IMR-90 (cell line): ENCODE data around the gene EGLN3. TPM values are rescaled to one million over a fixed set of nuclear protein-coding genes. Genes with fewer than 3 reads are reported as not detected.

Source experiments
- ATAC-seq: fragments of 200-7000 bp; cut with Tn5 transposase; 2 replicates; pipeline ENCODE4 v1.9.1; 2020; ENCODE audit warnings: low read depth, mild to moderate bottlenecking, moderate library complexity
- BruUV-seq: library from RNA; stranded (reverse); fragments of 400-500 nt; replicated peaks from 2 replicates; lab custom pipeline; 2021; lab: Mats Ljungman, UMichigan
- CTCF ChIA-PET: fragments of 300-600 bp; formaldehyde crosslinking; extraction: SDS; loops from one replicate; lab custom pipeline; 2021; ENCODE audit warnings: antibody characterized with exemption; lab: Yijun Ruan, JAX
- POLR2A ChIA-PET: fragments of 300-600 bp; sonication (Branson Sonifier 250); formaldehyde crosslinking; loops from one replicate; lab custom pipeline; 2022; ENCODE audit warnings: antibody characterized with exemption; ENCODE audit not compliant: unreplicated experiment; lab: Charles Lee
- DNase-seq: peaks from one replicate; pipeline ENCODE4 v3.0.0; 2013
- H2AFZ ChIP-seq: replicated peaks from 2 replicates; pipeline ENCODE3; 2013; ENCODE audit warnings: low read length, mild to moderate bottlenecking; ENCODE audit not compliant: poor library complexity
- H2AK5ac ChIP-seq: 2 replicates; pipeline ENCODE4 v1.6.1; 2013; ENCODE audit warnings: low read depth, low read length, inconsistent platforms
- H2AK9ac ChIP-seq: replicated peaks from 2 replicates; pipeline ENCODE3; 2013; ENCODE audit warnings: mild to moderate bottlenecking, low read depth, low read length, moderate library complexity; ENCODE audit not compliant: poor library complexity
- H2BK120ac ChIP-seq: 2 replicates; pipeline ENCODE4 v1.6.1; 2013; ENCODE audit warnings: low read depth, low read length, inconsistent platforms
- H2BK15ac ChIP-seq: 3 replicates; pipeline ENCODE4 v1.6.1; 2013; ENCODE audit warnings: low read depth, low read length, inconsistent platforms
- H2BK20ac ChIP-seq: 2 replicates; pipeline ENCODE4 v1.6.1; 2013; ENCODE audit warnings: low read depth, mild to moderate bottlenecking, inconsistent platforms, low read length, moderate library complexity
- H2BK5ac ChIP-seq: 2 replicates; pipeline ENCODE4 v1.6.1; 2013; ENCODE audit warnings: mild to moderate bottlenecking, low read depth, low read length, inconsistent platforms; ENCODE audit not compliant: poor library complexity, severe bottlenecking
- H3K14ac ChIP-seq: replicated peaks from 2 replicates; pipeline ENCODE4 v1.6.1; 2013; ENCODE audit warnings: low read depth, low read length, inconsistent platforms
- H3K18ac ChIP-seq: 2 replicates; pipeline ENCODE4 v1.6.1; 2013; ENCODE audit warnings: low read depth, low read length, control low read depth
- H3K23ac ChIP-seq: 2 replicates; pipeline ENCODE4 v1.6.1; 2013; ENCODE audit warnings: low read depth, low read length, inconsistent platforms
- H3K27ac ChIP-seq: 2 replicates; pipeline ENCODE4 v1.5.1; 2013; ENCODE audit warnings: mild to moderate bottlenecking, control low read depth, low read length; ENCODE audit not compliant: insufficient read depth
- H3K27me3 ChIP-seq: 2 replicates; pipeline ENCODE4 v1.6.1; 2013; ENCODE audit warnings: low read length; ENCODE audit not compliant: control insufficient read depth, insufficient read depth
- H3K36me3 ChIP-seq: 2 replicates; pipeline ENCODE4 v1.6.1; 2013; ENCODE audit warnings: low read length, mixed read lengths; ENCODE audit not compliant: control insufficient read depth, insufficient read depth
- H3K4ac ChIP-seq: 2 replicates; pipeline ENCODE4 v1.6.1; 2013; ENCODE audit warnings: low read depth, low read length, inconsistent platforms
- H3K4me1 ChIP-seq: 2 replicates; pipeline ENCODE4 v1.6.1; 2013; ENCODE audit warnings: low read length, mixed read lengths; ENCODE audit not compliant: control insufficient read depth, insufficient read depth
- H3K4me2 ChIP-seq: 2 replicates; pipeline ENCODE4 v1.6.1; 2013; ENCODE audit warnings: low read depth, mild to moderate bottlenecking, control low read depth, low read length, moderate library complexity
- H3K4me3 ChIP-seq: 2 replicates; pipeline ENCODE4 v1.5.1; 2013; ENCODE audit warnings: low read depth, mild to moderate bottlenecking, control low read depth, low read length, moderate library complexity; ENCODE audit not compliant: insufficient read depth
- H3K56ac ChIP-seq: 2 replicates; pipeline ENCODE4 v1.6.1; 2013; ENCODE audit warnings: low read length, inconsistent platforms; ENCODE audit not compliant: insufficient read depth; ENCODE audit errors: extremely low read depth
- H3K79me1 ChIP-seq, 2 experiments: 2 replicates each; pipeline ENCODE4 v1.6.1; 2013; ENCODE audit warnings: low read length in 2 of 2, inconsistent platforms in 1 of 2, low read depth in 1 of 2
- H3K9ac ChIP-seq: 2 replicates; pipeline ENCODE4 v1.6.1; 2013; ENCODE audit warnings: low read depth, low read length, control low read depth
- H3K9me1 ChIP-seq: 2 replicates; pipeline ENCODE4 v1.6.1; 2013; ENCODE audit warnings: low read length, inconsistent platforms; ENCODE audit not compliant: insufficient read depth
- H3K9me3 ChIP-seq: 2 replicates; pipeline ENCODE4 v1.6.1; 2013; ENCODE audit warnings: low read length; ENCODE audit not compliant: control insufficient read depth, insufficient read depth
- H4K20me1 ChIP-seq: 2 replicates; pipeline ENCODE4 v1.6.1; 2013; ENCODE audit warnings: low read length, inconsistent platforms; ENCODE audit not compliant: insufficient read depth
- H4K5ac ChIP-seq: 2 replicates; pipeline ENCODE4 v1.6.1; 2013; ENCODE audit warnings: mild to moderate bottlenecking, low read depth, low read length, control low read depth
- H4K8ac ChIP-seq, 2 experiments: 2 replicates each; pipeline ENCODE4 v1.6.1; 2013; ENCODE audit warnings: low read depth in 2 of 2, low read length in 2 of 2, control low read depth in 1 of 2, inconsistent platforms in 1 of 2
- H4K91ac ChIP-seq: 2 replicates; pipeline ENCODE4 v1.6.1; 2013; ENCODE audit warnings: low read depth, low read length, inconsistent platforms; ENCODE audit not compliant: insufficient read depth
- BHLHE40 ChIP-seq: fragments of 150-350 bp; IDR thresholded peaks from 2 replicates; pipeline ENCODE4 v1.6.1; 2016; ENCODE audit warnings: mild to moderate bottlenecking, low read depth, low read length
- CEBPB ChIP-seq: IDR thresholded peaks from 2 replicates; pipeline ENCODE4 v1.6.1; 2012; ENCODE audit warnings: low read depth, low read length, improper control_type of control experiment
- CHD1 ChIP-seq: IDR thresholded peaks from 2 replicates; pipeline ENCODE4 v1.6.1; 2012; ENCODE audit warnings: low read depth, low read length, improper control_type of control experiment
- FOS ChIP-seq: fragments of 150-350 bp; IDR thresholded peaks from 2 replicates; pipeline ENCODE4 v1.6.1; 2016; ENCODE audit warnings: low read depth, low read length
- MAFK ChIP-seq: IDR thresholded peaks from 2 replicates; pipeline ENCODE4 v1.6.1; 2012; ENCODE audit warnings: low read depth, low read length, improper control_type of control experiment
- MAZ ChIP-seq: IDR thresholded peaks from 2 replicates; pipeline ENCODE4 v1.6.1; 2012; ENCODE audit warnings: low read depth, mild to moderate bottlenecking, low read length, improper control_type of control experiment, moderate library complexity, borderline replicate concordance
- MXI1 ChIP-seq: IDR thresholded peaks from 2 replicates; pipeline ENCODE4 v1.6.1; 2012; ENCODE audit warnings: low read depth, mild to moderate bottlenecking, low read length, moderate library complexity, borderline replicate concordance
- NFE2L2 ChIP-seq: fragments of 150-350 bp; IDR thresholded peaks from 2 replicates; pipeline ENCODE4 v1.6.1; 2016; ENCODE audit warnings: low read depth, mild to moderate bottlenecking, low read length
- POLR2A ChIP-seq: IDR thresholded peaks from 2 replicates; pipeline ENCODE4 v1.6.1; 2012; ENCODE audit warnings: mild to moderate bottlenecking, low read depth, low read length
- RAD21 ChIP-seq: IDR thresholded peaks from 2 replicates; pipeline ENCODE4 v1.6.1; 2012; ENCODE audit warnings: low read length, improper control_type of control experiment
- RCOR1 ChIP-seq: IDR thresholded peaks from 2 replicates; pipeline ENCODE4 v1.6.1; 2012; ENCODE audit warnings: mild to moderate bottlenecking, low read length, improper control_type of control experiment; ENCODE audit not compliant: insufficient replicate concordance
- RFX5 ChIP-seq: IDR thresholded peaks from 2 replicates; pipeline ENCODE4 v1.8.0; 2012; ENCODE audit warnings: low read depth, mild to moderate bottlenecking, low read length, moderate library complexity
- SMC3 ChIP-seq: fragments of 150-350 bp; IDR thresholded peaks from 2 replicates; pipeline ENCODE4 v1.6.1; 2016; ENCODE audit warnings: low read depth, mild to moderate bottlenecking, antibody characterized with exemption, low read length, moderate library complexity
- WGBS, 2 experiments: methylation state at CpG; one replicate each; pipeline versions ENCODE4 v1.1.5 to v1.1.7; 2013; ENCODE audit warnings: missing lambda C conversion rate in 2 of 2; ENCODE audit not compliant: insufficient read length in 1 of 2; ENCODE audit errors: extremely low coverage in 2 of 2; 5-methylcytosine and 5-hydroxymethylcytosine counted together
- dilution Hi-C: fragments of 300-500 bp; cut with HindIII; formaldehyde crosslinking; loops from one replicate; pipeline ENCODE4 v1.14.3; 2018; ENCODE audit warnings: low sequenced_read_pairs; ENCODE audit not compliant: unreplicated experiment
- in situ Hi-C: fragments of 300-500 bp; cut with MboI; formaldehyde crosslinking; loops from 3 replicates; pipeline ENCODE4 v1.14.3; 2019; ENCODE audit warnings: low sequenced_read_pairs, inconsistent platforms, mixed read lengths
- intact Hi-C: fragments of 100-400 bp; cut with micrococcal nuclease; formaldehyde crosslinking; loops from 2 replicates; pipeline ENCODE4 v1.10.0; 2022
- polyA plus RNA-seq, 3 experiments: library from polyadenylated mRNA; depleted of rRNA; stranded (reverse); fragments of >200 nt; gene quantifications; 2 replicates each; pipeline ENCODE4 v1.2.3, GENCODE V29; 2012; ENCODE audit warnings: low replicate concordance in 1 of 3
- total RNA-seq: library from RNA; depleted of rRNA; stranded (reverse); fragments of >200 nt; gene quantifications from 2 replicates; pipeline ENCODE4 v1.2.3, GENCODE V29; 2012
- TF ChIP-seq, protein P1 (sequence below): fragments of 150-350 bp; IDR thresholded peaks from 2 replicates; pipeline ENCODE4 v1.6.1; 2017; ENCODE audit warnings: mild to moderate bottlenecking, antibody characterized with exemption, low read length, low read depth
- TF ChIP-seq, protein P2 (sequence below): conservative IDR thresholded peaks from 2 replicates; pipeline ENCODE4 v1.5.1; 2012; ENCODE audit warnings: mild to moderate bottlenecking, low read depth, low read length, improper control_type of control experiment
- TF ChIP-seq, protein P3 (sequence below): fragments of 150-350 bp; IDR thresholded peaks from 2 replicates; pipeline ENCODE4 v1.6.1; 2016; ENCODE audit warnings: low read depth, mild to moderate bottlenecking, low read length, moderate library complexity, borderline replicate concordance

The EGLN3 gene
- total and polyA plus RNA-seq, 2 of the 4 experiments (the other 2 are of a cell fraction), result under 0.01 to 0.03 TPM

DNA sequence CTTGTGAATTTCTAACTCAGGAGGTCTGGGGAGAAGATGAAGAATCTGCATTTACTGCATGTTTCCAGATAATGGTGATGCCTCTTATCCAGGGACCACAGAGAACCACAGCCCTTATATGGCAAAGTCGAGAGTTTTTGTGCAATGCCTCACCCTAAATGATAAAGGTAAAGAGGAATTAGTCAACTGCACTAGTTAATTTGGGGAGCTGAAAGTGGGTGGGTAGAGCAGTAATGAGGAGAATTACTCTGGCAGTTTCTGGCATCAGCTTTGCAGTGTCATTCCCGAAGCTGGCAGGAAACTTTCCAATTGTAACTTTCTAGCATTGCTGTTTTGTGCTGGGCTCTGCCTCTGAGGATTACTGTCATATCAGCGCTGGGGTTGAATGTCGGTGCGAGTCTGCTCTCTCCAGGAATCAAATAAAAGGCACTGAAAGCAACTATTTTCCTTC is 10.3 kb downstream of the EGLN3 start:
- DNase-seq, result no peak
- no peak overlapping the region for H3K14ac ChIP-seq
- H2AFZ ChIP-seq, result no peak overlapping the region
- H3K9me1 ChIP-seq, result no peaks in the 10 kb centered on the region
- no peak overlapping the region for H2BK120ac ChIP-seq
- no peak overlapping the region for H4K5ac ChIP-seq
- intact Hi-C loops, result no loop called here
- dilution Hi-C loops, result no loop called here
- H3K23ac ChIP-seq, result no peak overlapping the region
- H3K79me1 ChIP-seq, result no peaks in the 10 kb centered on the region
- H3K4me1 ChIP-seq, result peaks cover 2% of the 10 kb centered on the region; the same call in 1 of the 2 replicates
- no peak overlapping the region for H3K4me2 ChIP-seq
- no peak for ATAC-seq
- H3K36me3 ChIP-seq, result no peaks in the 10 kb centered on the region
- in situ Hi-C loops, result no loop called here
- H2AK5ac ChIP-seq, result no peak overlapping the region
- H2AK9ac ChIP-seq, result no peak overlapping the region
- no peaks in the 10 kb centered on the region for H3K9me3 ChIP-seq
- no CpG with 5 or more reads among the region's 5 CpGs for WGBS, 2 experiments
- H2BK20ac ChIP-seq, result no peak overlapping the region
- no peak overlapping the region for H3K56ac ChIP-seq
- H2BK15ac ChIP-seq, result no peak overlapping the region
- no peak overlapping the region for H3K18ac ChIP-seq
- no TSS peak for BruUV-seq
- H4K20me1 ChIP-seq, result no peaks in the 10 kb centered on the region
- no peak overlapping the region for H3K4me3 ChIP-seq
- H3K9ac ChIP-seq, result no peak overlapping the region
- H4K8ac ChIP-seq, result no peak overlapping the region
- peaks cover 4% of the 10 kb centered on the region for H3K27me3 ChIP-seq
- POLR2A ChIA-PET, result no interaction called here
- no peak overlapping the region for H3K27ac ChIP-seq
- H4K91ac ChIP-seq, result no peak overlapping the region
- TF ChIP-seq RAD21 (no peak), NFE2L2 (no peak), RFX5 (no peak), BHLHE40 (no peak), CHD1 (no peak), SMC3 (no peak), MXI1 (no peak), CEBPB (no peak), MAZ (no peak), FOS (no peak), RCOR1 (no peak), MAFK (no peak), POLR2A (no peak)
- TF ChIP-seq, protein P1, sequence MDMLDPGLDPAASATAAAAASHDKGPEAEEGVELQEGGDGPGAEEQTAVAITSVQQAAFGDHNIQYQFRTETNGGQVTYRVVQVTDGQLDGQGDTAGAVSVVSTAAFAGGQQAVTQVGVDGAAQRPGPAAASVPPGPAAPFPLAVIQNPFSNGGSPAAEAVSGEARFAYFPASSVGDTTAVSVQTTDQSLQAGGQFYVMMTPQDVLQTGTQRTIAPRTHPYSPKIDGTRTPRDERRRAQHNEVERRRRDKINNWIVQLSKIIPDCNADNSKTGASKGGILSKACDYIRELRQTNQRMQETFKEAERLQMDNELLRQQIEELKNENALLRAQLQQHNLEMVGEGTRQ, result no peak
- TF ChIP-seq, protein P2, sequence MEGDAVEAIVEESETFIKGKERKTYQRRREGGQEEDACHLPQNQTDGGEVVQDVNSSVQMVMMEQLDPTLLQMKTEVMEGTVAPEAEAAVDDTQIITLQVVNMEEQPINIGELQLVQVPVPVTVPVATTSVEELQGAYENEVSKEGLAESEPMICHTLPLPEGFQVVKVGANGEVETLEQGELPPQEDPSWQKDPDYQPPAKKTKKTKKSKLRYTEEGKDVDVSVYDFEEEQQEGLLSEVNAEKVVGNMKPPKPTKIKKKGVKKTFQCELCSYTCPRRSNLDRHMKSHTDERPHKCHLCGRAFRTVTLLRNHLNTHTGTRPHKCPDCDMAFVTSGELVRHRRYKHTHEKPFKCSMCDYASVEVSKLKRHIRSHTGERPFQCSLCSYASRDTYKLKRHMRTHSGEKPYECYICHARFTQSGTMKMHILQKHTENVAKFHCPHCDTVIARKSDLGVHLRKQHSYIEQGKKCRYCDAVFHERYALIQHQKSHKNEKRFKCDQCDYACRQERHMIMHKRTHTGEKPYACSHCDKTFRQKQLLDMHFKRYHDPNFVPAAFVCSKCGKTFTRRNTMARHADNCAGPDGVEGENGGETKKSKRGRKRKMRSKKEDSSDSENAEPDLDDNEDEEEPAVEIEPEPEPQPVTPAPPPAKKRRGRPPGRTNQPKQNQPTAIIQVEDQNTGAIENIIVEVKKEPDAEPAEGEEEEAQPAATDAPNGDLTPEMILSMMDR, result no peak
- TF ChIP-seq, protein P3, sequence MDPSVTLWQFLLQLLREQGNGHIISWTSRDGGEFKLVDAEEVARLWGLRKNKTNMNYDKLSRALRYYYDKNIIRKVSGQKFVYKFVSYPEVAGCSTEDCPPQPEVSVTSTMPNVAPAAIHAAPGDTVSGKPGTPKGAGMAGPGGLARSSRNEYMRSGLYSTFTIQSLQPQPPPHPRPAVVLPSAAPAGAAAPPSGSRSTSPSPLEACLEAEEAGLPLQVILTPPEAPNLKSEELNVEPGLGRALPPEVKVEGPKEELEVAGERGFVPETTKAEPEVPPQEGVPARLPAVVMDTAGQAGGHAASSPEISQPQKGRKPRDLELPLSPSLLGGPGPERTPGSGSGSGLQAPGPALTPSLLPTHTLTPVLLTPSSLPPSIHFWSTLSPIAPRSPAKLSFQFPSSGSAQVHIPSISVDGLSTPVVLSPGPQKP, result no peak
- CTCF ChIA-PET, result interaction anchor here (0.6 kb wide), 1 partner anchor 64 kb away, joined by 5 read pairs; no protein-coding TSS in a partner anchor
- H2BK5ac ChIP-seq, result no peak overlapping the region
- H3K4ac ChIP-seq, result no peak overlapping the region
